RWPE1 (cell line): ENCODE results near the gene ARHGAP36.

Experiments used
- CTCF ChIA-PET: fragments of 350-600 bp; sonication (Branson Sonifier 250); formaldehyde crosslinking; extraction: SDS; loops from one replicate; lab custom pipeline; 2021; lab: Yijun Ruan, JAX
- POLR2A ChIA-PET: fragments of 400-600 bp; formaldehyde crosslinking; extraction: SDS; loops from one replicate; lab custom pipeline; 2020; ENCODE audit warnings: antibody characterized with exemption; ENCODE audit not compliant: low non-redundant PET; lab: Yijun Ruan, JAX
- DNase-seq: peaks from one replicate; pipeline ENCODE4 v3.0.0; 2012; ENCODE audit warnings: low spot score
- H3K27ac ChIP-seq: fragments of 450-650 bp; 2 replicates; pipeline ENCODE4 v1.5.1; 2017
- CTCF ChIP-seq: fragments of 450-650 bp; conservative IDR thresholded peaks from 2 replicates; pipeline ENCODE4 v1.5.1; 2017; ENCODE audit warnings: low read depth, mild to moderate bottlenecking

ARHGAP36 gene

GRCh38 chrX:131057706-131058105 lies 440 bp upstream of the ARHGAP36 start:
- ChIA-PET CTCF (no interaction called here), POLR2A (no interaction called here)
- no peak for DNase-seq
- no peak for TF ChIP-seq CTCF
- H3K27ac ChIP-seq, result no peak overlapping the region

GRCh38 chrX:131059246-131059645 lies 1.1 kb downstream of the ARHGAP36 start:
- ChIA-PET CTCF (no interaction called here), POLR2A (no interaction called here)
- no peak overlapping the region for H3K27ac ChIP-seq
- DNase-seq, result no peak
- TF ChIP-seq CTCF, result no peak

GRCh38 chrX:131060147-131060546 lies 2.0 kb downstream of the ARHGAP36 start:
- ChIA-PET POLR2A (no interaction called here), CTCF (no interaction called here)
- no peak overlapping the region for H3K27ac ChIP-seq
- DNase-seq, result no peak
- TF ChIP-seq CTCF, result no peak

DNA sequence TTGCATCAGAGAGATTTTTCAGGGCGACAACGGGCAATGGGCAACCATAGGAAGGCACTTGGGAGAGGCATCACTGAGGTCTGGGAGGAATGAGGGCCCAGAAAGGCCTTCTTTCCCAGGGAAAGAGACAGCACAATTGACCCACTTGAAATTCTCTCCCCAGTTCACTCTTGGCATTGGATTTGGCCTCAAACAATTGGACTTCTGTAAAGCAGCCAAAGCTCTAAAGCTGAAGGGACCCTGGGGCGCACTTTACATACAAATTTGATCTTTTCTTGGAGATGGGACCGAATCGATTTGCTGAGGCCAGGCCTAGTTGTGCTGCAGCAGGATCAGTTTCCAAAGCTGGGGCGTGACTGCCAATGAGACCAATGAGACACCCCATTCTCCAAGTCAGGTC lies 3.2 kb downstream of the ARHGAP36 start:
- TF ChIP-seq CTCF, result no peak

DNA sequence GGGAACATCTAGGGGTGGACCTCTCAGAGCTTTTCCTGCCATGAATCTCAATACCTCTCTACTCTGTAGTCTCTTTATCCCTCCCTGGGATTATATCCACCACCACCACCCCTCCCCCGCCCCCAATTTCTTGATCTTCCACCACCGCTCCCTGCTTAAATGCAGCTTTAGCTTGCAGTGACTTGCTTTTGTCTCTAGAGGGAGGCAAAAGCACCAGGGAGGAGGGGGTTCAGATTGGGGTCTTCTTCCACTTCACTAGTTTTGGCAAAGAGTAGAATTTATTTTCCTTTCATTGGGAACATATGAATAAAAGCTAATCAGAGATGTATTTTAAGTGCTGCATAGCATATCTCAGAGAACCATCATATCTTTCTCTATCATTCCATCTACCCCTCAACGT lies 5.5 kb downstream of the ARHGAP36 start:
- DNase-seq, result no peak
- TF ChIP-seq CTCF, result no peak
- no peak overlapping the region for H3K27ac ChIP-seq
- CTCF ChIA-PET, result no interaction called here
- POLR2A ChIA-PET, result no interaction called here

More for the DNA sequence above, 3.2 kb downstream of the ARHGAP36 start:
- H3K27ac ChIP-seq, result no peak overlapping the region
- CTCF ChIA-PET, result no interaction called here
- no peak for DNase-seq
- POLR2A ChIA-PET, result no interaction called here

DNA sequence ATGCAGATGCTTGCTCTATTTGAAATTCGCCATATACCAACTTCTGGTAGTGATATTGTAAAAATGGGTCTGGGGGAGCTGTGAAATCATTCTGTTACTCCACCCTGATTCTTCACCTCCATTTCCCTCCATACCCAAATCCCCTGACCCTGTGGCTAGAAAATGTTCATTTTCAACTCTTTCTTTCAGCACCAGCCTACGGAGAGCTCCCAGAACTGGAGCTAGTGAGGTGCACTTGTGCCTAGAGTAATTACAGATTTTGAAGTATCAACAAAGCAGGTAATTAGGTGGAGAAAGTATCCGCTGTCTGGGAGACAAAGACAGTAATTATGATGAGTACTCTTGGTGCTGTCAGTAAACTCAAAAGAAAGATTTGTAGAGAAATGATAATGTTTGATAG lies 8.1 kb downstream of the ARHGAP36 start:
- TF ChIP-seq CTCF, result no peak
- DNase-seq, result no peak
- ChIA-PET CTCF (no interaction called here), POLR2A (no interaction called here)
- H3K27ac ChIP-seq, result no peak overlapping the region

DNA sequence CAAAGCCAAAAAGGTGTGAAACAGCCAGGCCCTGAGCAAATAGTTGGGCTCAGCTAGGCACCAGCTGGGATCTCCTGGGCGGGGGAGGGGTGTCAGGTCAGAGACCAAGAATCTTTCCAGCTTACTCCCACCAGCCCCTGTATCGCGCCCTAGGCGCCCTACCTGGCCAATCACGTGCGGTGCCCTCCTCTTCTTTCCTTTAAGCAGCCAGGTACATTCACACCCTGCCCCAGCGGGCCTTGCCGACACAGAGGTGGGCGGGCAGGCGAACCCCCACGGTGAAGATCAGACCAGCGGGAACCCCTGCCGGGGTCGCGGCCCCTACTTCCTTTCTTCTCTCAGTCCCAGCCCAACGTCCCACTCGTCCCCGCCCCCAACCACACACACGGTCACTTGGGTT lies 9.1 kb downstream of the ARHGAP36 start:
- CTCF ChIA-PET, result interaction anchor here (0.6 kb wide), 1 partner anchor 102 kb away, joined by 5 read pairs; no protein-coding TSS in a partner anchor
- no peak overlapping the region for H3K27ac ChIP-seq
- TF ChIP-seq CTCF, result no peak
- POLR2A ChIA-PET, result no interaction called here
- no peak for DNase-seq
